GM12878 (cell line): ENCODE results near the gene BNIP5. TPM values are rescaled to one million over a fixed set of nuclear protein-coding genes. Genes with fewer than 3 reads are reported as not detected.

Experiments used
- ATAC-seq: fragments of 200-7000 bp; cut with Tn5 transposase; 3 replicates; pipeline ENCODE4 v1.9.1; 2020; ENCODE audit warnings: mild to moderate bottlenecking, moderate library complexity
- BruUV-seq: library from RNA; stranded (reverse); fragments of 400-500 nt; replicated peaks from 2 replicates; lab custom pipeline; 2021; lab: Mats Ljungman, UMichigan
- CTCF ChIA-PET: fragments of 300-600 bp; sonication (Branson Sonifier 250); formaldehyde crosslinking; extraction: SDS; loops from one replicate; lab custom pipeline; 2021; ENCODE audit warnings: inconsistent platforms; lab: Yijun Ruan, JAX
- POLR2A ChIA-PET: fragments of 350-600 bp; formaldehyde crosslinking; extraction: SDS; loops from one replicate; lab custom pipeline; 2021; ENCODE audit warnings: inconsistent platforms; lab: Charles Lee
- RAD21 ChIA-PET: fragments of 300-600 bp; sonication (Branson Sonifier 250); formaldehyde crosslinking; loops from one replicate; lab custom pipeline; 2023; ENCODE audit warnings: antibody characterized with exemption; ENCODE audit not compliant: unreplicated experiment; lab: Charles Lee
- SMC1A ChIA-PET: fragments of 300-600 bp; sonication (Branson Sonifier 250); formaldehyde crosslinking; loops from one replicate; lab custom pipeline; 2023; ENCODE audit not compliant: unreplicated experiment, uncharacterized antibody; lab: Charles Lee
- DNase-seq: peaks from one replicate; pipeline ENCODE4 v3.0.0-alpha.2; 2011; ENCODE audit warnings: low read depth, low spot score
- FAIRE-seq: peaks from 3 replicates; lab custom pipeline; 2011; peaks lifted over from hg19 to GRCh38; lab: Jason Lieb, UNC
- H2AFZ ChIP-seq: 2 replicates; pipeline ENCODE4 v1.6.0; 2011; ENCODE audit warnings: low read depth, low read length, control low read depth; ENCODE audit not compliant: control insufficient read depth
- H3K27ac ChIP-seq: 2 replicates; pipeline ENCODE4 v1.5.1; 2011; ENCODE audit warnings: control low read depth; ENCODE audit not compliant: control insufficient read depth, insufficient read depth
- H3K27me3 ChIP-seq, 2 experiments: replicated peaks in 1 of 2; 2 replicates each; pipeline versions ENCODE4 v1.6.0 to v1.6.1; 2011; ENCODE audit warnings: low read length in 1 of 2; ENCODE audit not compliant: control insufficient read depth in 2 of 2, insufficient read depth in 2 of 2
- H3K36me3 ChIP-seq, 2 experiments: 2 replicates each; pipeline ENCODE4 v1.5.1; 2011; ENCODE audit warnings: low read length in 1 of 2; ENCODE audit not compliant: control insufficient read depth in 2 of 2, insufficient read depth in 2 of 2
- H3K4me1 ChIP-seq: 2 replicates; pipeline ENCODE4 v1.6.1; 2011; ENCODE audit warnings: mild to moderate bottlenecking, low read length, moderate library complexity, mixed read lengths; ENCODE audit not compliant: control insufficient read depth, insufficient read depth
- H3K4me2 ChIP-seq: 2 replicates; pipeline ENCODE4 v1.6.0; 2011; ENCODE audit warnings: control low read depth; ENCODE audit not compliant: control insufficient read depth, insufficient read depth
- H3K4me3 ChIP-seq: fragments of 200-600 bp; sonication (generic); 2 replicates; pipeline ENCODE4 v1.5.1; 2016
- H3K79me2 ChIP-seq: 2 replicates; pipeline ENCODE4 v1.6.0; 2011; ENCODE audit warnings: low read length; ENCODE audit not compliant: control insufficient read depth, insufficient read depth
- H3K9ac ChIP-seq: 2 replicates; pipeline ENCODE4 v1.8.0; 2011; ENCODE audit warnings: low read length, control low read depth, mixed read lengths; ENCODE audit not compliant: control insufficient read depth, insufficient read depth
- H3K9me3 ChIP-seq: replicated peaks from 3 replicates; pipeline ENCODE4 v1.5.1; 2011; ENCODE audit warnings: mild to moderate bottlenecking, low read length; ENCODE audit not compliant: control insufficient read depth, insufficient read depth
- H4K20me1 ChIP-seq: 2 replicates; pipeline ENCODE4 v1.6.0; 2011; ENCODE audit not compliant: control insufficient read depth, insufficient read depth
- HDAC2 ChIP-seq: fragments of 200-600 bp; sonication (generic); IDR thresholded peaks from 2 replicates; pipeline ENCODE4 v1.6.1; 2017
- HDAC6 ChIP-seq: fragments of 200-600 bp; sonication (generic); IDR thresholded peaks from one replicate; pipeline ENCODE4 v1.8.0; 2017; ENCODE audit warnings: antibody characterized with exemption; ENCODE audit not compliant: unreplicated experiment
- HDGF ChIP-seq: fragments of 450-650 bp; IDR thresholded peaks from 2 replicates; pipeline ENCODE4 v1.6.1; 2016; ENCODE audit warnings: antibody characterized with exemption
- NR2C2 ChIP-seq: IDR thresholded peaks from 2 replicates; pipeline ENCODE4 v1.6.1; 2011; ENCODE audit warnings: borderline replicate concordance, low read depth; ENCODE audit not compliant: control insufficient read depth, insufficient read length
- SMARCA5 ChIP-seq: fragments of 450-650 bp; IDR thresholded peaks from 2 replicates; pipeline ENCODE4 v1.6.1; 2017; ENCODE audit warnings: mild to moderate bottlenecking
- SMC3 ChIP-seq: IDR thresholded peaks from 2 replicates; pipeline ENCODE4 v1.6.1; 2011; ENCODE audit warnings: low read length, improper control_type of control experiment, borderline replicate concordance
- STAT1 ChIP-seq: fragments of 450-650 bp; conservative IDR thresholded peaks from 2 replicates; pipeline ENCODE4 v1.6.1; 2014; ENCODE audit warnings: antibody characterized with exemption, mild to moderate bottlenecking
- TAF1 ChIP-seq: IDR thresholded peaks from 2 replicates; pipeline ENCODE4 v1.6.1; 2011; ENCODE audit warnings: mild to moderate bottlenecking, low read depth, low read length, borderline replicate concordance
- ZBED1 ChIP-seq: IDR thresholded peaks from 2 replicates; pipeline ENCODE4 v1.6.1; 2016; ENCODE audit warnings: borderline replicate concordance
- WGBS: methylation state at CpG from one replicate; pipeline ENCODE4 v1.1.6; 2016; ENCODE audit warnings: low lambda C conversion rate; ENCODE audit not compliant: insufficient replicate concordance, insufficient coverage; ENCODE audit errors: missing lambda C conversion rate; 5-methylcytosine and 5-hydroxymethylcytosine counted together
- in situ Hi-C: fragments of 300-500 bp; cut with MboI; formaldehyde crosslinking; loops from 9 replicates; pipeline ENCODE4 v1.14.3; 2018; ENCODE audit warnings: mixed read lengths
- intact Hi-C: fragments of 100-400 bp; cut with micrococcal nuclease; formaldehyde crosslinking; loops from one replicate; pipeline ENCODE4 v1.14.2; 2022; ENCODE audit not compliant: unreplicated experiment
- polyA plus RNA-seq, 11 experiments: library from polyadenylated mRNA; depleted of rRNA in 4 of 11; unstranded in 6 of 11; stranded (reverse) in 5 of 11; fragments of >200 nt; fragmentation: Nextera tagmentation in 4 of 11; fragmentation: Illumina TruSeq in 1 of 11; extraction: Ambion mirVana in 4 of 11; extraction: Trizol in 1 of 11; gene quantifications; 1 replicate in 1 of 11; 2 replicates in 10 of 11; pipeline versions ENCODE4 v1.2.1 to v1.2.3, GENCODE V29; 2011 to 2016; ENCODE audit warnings: inconsistent platforms in 2 of 11, missing spikeins in 2 of 11, low read depth in 1 of 11
- total RNA-seq, 4 experiments: library from RNA; depleted of rRNA in 3 of 4; stranded (reverse); fragments of >200 nt in 3 of 4; fragmentation: Illumina TruSeq in 1 of 4; extraction: Trizol in 1 of 4; gene quantifications; 2 replicates each; pipeline versions ENCODE4 v1.2.1 to v1.2.3, GENCODE V29; 2013 to 2021
- TF ChIP-seq, protein P1 (sequence below): fragments of 150-350 bp; IDR thresholded peaks from 2 replicates; pipeline ENCODE4 v1.6.1; 2016; ENCODE audit warnings: low read depth, low read length
- TF ChIP-seq, protein P2 (sequence below), 3 experiments: IDR thresholded peaks in 2 of 3; conservative IDR thresholded peaks in 1 of 3; 2 replicates each; pipeline ENCODE4 v1.5.1; 2011; ENCODE audit warnings: low read depth in 3 of 3, low read length in 3 of 3, mild to moderate bottlenecking in 3 of 3, control low read depth in 2 of 3, moderate library complexity in 2 of 3, inconsistent platforms in 1 of 3, mixed read lengths in 1 of 3; ENCODE audit not compliant: control insufficient read depth in 2 of 3, insufficient read depth in 1 of 3; ENCODE audit errors: extremely low read depth in 1 of 3
- TF ChIP-seq, protein P3 (sequence below): fragments of 150-350 bp; IDR thresholded peaks from 2 replicates; pipeline ENCODE4 v1.6.1; 2014; ENCODE audit warnings: mild to moderate bottlenecking, low read depth, low read length

BNIP5 gene
- total and polyA plus RNA-seq, 10 of the 15 experiments (the other 5 are each of a cell fraction or from before 2014, with no cell fraction given), result 0.02 to 0.68 (median 0.05) TPM; not detected in 2

DNA sequence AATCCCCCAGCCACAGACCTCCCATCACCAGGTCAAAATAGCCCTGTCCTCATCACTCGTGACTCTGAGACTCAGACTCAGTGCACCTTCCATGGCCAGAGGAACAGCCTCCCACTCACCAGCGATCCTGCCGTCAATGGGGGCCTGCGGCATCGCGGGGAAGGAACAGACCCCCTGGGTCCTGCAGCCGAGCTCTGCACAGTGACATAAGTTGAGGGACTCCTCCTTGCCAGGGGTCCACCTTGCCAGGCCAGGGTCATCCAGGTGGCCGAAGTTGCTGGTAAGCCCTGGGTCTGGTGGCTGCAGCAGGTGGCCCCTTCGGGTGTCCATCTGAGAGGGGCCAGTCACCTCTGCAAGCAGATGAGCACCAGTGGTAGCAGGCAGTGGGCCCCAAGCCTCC is 34.5 kb upstream of the BNIP5 start:
- TF ChIP-seq HDAC2 (no peak), ZBED1 (no peak)
- TF ChIP-seq, protein P1, sequence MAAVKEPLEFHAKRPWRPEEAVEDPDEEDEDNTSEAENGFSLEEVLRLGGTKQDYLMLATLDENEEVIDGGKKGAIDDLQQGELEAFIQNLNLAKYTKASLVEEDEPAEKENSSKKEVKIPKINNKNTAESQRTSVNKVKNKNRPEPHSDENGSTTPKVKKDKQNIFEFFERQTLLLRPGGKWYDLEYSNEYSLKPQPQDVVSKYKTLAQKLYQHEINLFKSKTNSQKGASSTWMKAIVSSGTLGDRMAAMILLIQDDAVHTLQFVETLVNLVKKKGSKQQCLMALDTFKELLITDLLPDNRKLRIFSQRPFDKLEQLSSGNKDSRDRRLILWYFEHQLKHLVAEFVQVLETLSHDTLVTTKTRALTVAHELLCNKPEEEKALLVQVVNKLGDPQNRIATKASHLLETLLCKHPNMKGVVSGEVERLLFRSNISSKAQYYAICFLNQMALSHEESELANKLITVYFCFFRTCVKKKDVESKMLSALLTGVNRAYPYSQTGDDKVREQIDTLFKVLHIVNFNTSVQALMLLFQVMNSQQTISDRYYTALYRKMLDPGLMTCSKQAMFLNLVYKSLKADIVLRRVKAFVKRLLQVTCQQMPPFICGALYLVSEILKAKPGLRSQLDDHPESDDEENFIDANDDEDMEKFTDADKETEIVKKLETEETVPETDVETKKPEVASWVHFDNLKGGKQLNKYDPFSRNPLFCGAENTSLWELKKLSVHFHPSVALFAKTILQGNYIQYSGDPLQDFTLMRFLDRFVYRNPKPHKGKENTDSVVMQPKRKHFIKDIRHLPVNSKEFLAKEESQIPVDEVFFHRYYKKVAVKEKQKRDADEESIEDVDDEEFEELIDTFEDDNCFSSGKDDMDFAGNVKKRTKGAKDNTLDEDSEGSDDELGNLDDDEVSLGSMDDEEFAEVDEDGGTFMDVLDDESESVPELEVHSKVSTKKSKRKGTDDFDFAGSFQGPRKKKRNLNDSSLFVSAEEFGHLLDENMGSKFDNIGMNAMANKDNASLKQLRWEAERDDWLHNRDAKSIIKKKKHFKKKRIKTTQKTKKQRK, result no peak
- Histone ChIP-seq H3K9me3 (no peaks in the 10 kb centered on the region), H4K20me1 (no peaks in the 10 kb centered on the region), H3K4me3 (no peak overlapping the region), H3K27me3 (no peaks in the 10 kb centered on the region), H3K79me2 (no peaks in the 10 kb centered on the region), H3K27ac (no peak overlapping the region), H3K9ac (no peak overlapping the region), H3K36me3 (no peaks in the 10 kb centered on the region; a peak in 1 of 4 replicates), H3K4me2 (no peak overlapping the region), H3K4me1 (peaks cover 12% of the 10 kb centered on the region), H2AFZ (no peak overlapping the region)
- ATAC-seq (no peak), FAIRE-seq (no peak), DNase-seq (no peak)
- 69% methylated on average over 9 of the region's 9 CpGs for WGBS
- ChIA-PET RAD21 (no interaction called here), SMC1A (interaction anchor here (0.6 kb wide), 1 partner anchor 797 kb away, joined by 4 read pairs; no protein-coding TSS in a partner anchor), CTCF (no interaction called here), POLR2A (no interaction called here)
- intact Hi-C loops, result no loop called here
- no TSS peak for BruUV-seq
- in situ Hi-C loops, result no loop called here

DNA sequence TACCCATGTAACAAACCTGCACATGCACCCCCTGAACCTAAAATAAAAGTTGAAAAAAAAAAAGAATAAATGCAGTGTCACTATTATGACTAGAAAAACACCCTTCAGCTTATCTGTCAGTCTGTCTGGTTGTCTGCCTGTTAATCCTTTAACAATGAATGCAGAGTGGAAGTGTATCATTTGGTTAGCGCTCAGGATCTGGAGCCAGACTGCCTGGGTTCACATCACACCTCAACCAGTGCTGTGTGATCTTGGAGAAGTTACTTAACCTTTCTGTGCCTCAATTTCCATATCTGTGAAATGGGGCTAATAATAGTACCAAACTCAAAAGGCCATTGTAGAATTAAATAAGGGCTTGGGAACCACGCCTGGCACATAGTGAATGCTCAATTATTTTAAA is 34.0 kb upstream of the BNIP5 start:
- Histone ChIP-seq H3K9ac (no peak overlapping the region), H4K20me1 (no peaks in the 10 kb centered on the region), H3K27ac (no peak overlapping the region), H2AFZ (no peak overlapping the region), H3K36me3 (no peaks in the 10 kb centered on the region; a peak in 1 of 4 replicates), H3K4me1 (peaks cover 15% of the 10 kb centered on the region), H3K79me2 (no peaks in the 10 kb centered on the region), H3K9me3 (no peaks in the 10 kb centered on the region), H3K27me3 (no peaks in the 10 kb centered on the region), H3K4me3 (no peak overlapping the region), H3K4me2 (no peak overlapping the region)
- SMC1A ChIA-PET, result no interaction called here
- POLR2A ChIA-PET, result no interaction called here
- in situ Hi-C loops (no loop called here), intact Hi-C loops (no loop called here)
- no TSS peak for BruUV-seq
- WGBS, result 36% methylated on average over 2 of the region's 2 CpGs
- ATAC-seq (no peak), FAIRE-seq (no peak), DNase-seq (no peak)
- CTCF ChIA-PET, result interaction anchor here (1.9 kb wide), 1 partner anchor 10 kb away, joined by 5 read pairs; no protein-coding TSS in a partner anchor
- RAD21 ChIA-PET, result no interaction called here
- no peak for TF ChIP-seq NR2C2
- no peak for TF ChIP-seq SMC3
- no peak for TF ChIP-seq HDAC6
- TF ChIP-seq, protein P2, sequence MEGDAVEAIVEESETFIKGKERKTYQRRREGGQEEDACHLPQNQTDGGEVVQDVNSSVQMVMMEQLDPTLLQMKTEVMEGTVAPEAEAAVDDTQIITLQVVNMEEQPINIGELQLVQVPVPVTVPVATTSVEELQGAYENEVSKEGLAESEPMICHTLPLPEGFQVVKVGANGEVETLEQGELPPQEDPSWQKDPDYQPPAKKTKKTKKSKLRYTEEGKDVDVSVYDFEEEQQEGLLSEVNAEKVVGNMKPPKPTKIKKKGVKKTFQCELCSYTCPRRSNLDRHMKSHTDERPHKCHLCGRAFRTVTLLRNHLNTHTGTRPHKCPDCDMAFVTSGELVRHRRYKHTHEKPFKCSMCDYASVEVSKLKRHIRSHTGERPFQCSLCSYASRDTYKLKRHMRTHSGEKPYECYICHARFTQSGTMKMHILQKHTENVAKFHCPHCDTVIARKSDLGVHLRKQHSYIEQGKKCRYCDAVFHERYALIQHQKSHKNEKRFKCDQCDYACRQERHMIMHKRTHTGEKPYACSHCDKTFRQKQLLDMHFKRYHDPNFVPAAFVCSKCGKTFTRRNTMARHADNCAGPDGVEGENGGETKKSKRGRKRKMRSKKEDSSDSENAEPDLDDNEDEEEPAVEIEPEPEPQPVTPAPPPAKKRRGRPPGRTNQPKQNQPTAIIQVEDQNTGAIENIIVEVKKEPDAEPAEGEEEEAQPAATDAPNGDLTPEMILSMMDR (IDR thresholded peaks at IDR 0.05 in 2 of 3, conservative IDR thresholded peaks at IDR 0.05 in 1 of 3; ENCODE audit: control insufficient read depth in 2 of 3, extremely low read depth in 1 of 3, insufficient read depth in 1 of 3, low read depth in 3 of 3, low read length in 3 of 3), result no peak
- no peak for TF ChIP-seq HDGF
- TF ChIP-seq SMARCA5, result no peak
- TF ChIP-seq STAT1, result no peak
- TF ChIP-seq, protein P3, sequence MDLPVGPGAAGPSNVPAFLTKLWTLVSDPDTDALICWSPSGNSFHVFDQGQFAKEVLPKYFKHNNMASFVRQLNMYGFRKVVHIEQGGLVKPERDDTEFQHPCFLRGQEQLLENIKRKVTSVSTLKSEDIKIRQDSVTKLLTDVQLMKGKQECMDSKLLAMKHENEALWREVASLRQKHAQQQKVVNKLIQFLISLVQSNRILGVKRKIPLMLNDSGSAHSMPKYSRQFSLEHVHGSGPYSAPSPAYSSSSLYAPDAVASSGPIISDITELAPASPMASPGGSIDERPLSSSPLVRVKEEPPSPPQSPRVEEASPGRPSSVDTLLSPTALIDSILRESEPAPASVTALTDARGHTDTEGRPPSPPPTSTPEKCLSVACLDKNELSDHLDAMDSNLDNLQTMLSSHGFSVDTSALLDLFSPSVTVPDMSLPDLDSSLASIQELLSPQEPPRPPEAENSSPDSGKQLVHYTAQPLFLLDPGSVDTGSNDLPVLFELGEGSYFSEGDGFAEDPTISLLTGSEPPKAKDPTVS, result no peak
- TF ChIP-seq TAF1, result no peak
